Hypothalamus (tissue), 51 donors: ENCODE measurements around the gene OR10V1.

Experiments used
- DNase-seq, 51 donors: peaks; one replicate each; lab custom pipeline; 2025; lab: John Stamatoyannopoulos, UW

The OR10V1 gene

DNA sequence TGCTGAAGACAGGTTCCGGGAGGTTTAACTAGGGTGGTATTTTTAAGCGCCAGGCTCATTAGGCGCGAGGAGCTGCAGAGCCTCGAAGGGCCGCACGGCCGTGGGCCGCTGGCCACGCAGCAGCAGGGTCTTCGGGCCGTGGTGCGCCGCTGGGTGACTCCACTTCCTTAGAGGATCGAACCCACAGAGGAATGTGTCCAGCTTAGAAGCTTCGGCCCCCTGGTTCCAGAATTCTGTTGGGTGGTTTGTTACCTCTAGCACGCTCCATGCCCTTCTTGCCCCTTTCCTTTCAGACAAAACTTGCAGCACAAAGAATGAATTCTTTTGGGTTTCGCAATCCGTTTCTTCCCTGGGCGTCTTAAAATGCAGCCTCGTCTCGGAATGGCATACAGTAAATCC, 44.0 kb downstream of the OR10V1 start:
- peak in 37 of 51 donors; percentile 15 to 80 (median 46) for DNase-seq

DNA sequence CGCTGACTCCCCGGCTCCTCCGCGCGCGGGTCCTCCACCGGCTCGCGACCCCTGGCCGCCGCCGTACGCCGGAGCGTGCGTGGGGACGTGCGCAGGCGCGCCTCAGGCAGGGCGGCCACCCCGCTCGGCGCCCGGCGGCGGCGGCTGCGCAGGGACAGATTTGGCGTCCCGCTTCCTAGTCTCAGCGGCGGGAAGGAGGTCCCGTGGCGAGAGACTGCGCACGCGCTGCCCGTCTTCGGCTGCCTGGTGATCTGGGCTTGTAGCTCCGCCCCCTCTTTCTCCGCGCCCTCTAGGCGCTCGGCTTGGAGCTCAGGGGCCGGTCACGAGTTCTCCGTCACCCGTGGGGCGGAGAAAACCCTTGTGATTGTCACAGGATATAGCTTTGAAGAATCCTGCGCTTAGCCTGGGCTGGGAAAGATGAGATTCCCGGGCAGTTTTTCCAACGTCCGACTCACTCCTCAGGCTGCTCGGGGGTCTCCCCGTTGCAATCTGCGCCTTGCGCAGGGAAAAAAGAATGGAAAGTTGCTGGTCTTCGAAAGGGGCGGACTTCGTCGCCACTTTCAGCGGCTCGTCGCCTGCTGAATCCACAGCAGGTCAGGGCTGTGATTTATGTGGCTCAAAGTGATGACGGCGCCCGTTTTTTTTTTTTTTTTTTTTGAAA, 44.6 kb downstream of the OR10V1 start, which contains the start of gene PATL1:
TSS of gene PATL1 (minus strand) at position 88 of the 661 bp plus-strand sequence. CDS start 142 bp downstream, outside the sequence.
- DNase-seq: peak; percentile 85 to 99 (median 97)

- DNase-seq: peak in 23 of 51 donors; percentile 8 to 77 (median 44)
Observed at GRCh38 chr11:59668188-59668949, 45.3 kb downstream of the OR10V1 start.

- DNase-seq: no peak
Observed at GRCh38 chr11:59667812-59668187, 45.8 kb downstream of the OR10V1 start.

- no peak for DNase-seq
Observed at GRCh38 chr11:59666969-59667368, 46.7 kb downstream of the OR10V1 start.
